HUES64 (cell line): ENCODE measurements around the gene SRR.
"Not testable (repeated sequence)": the region's sequence is repeated elsewhere in the genome, so short reads cannot be mapped to it uniquely, and the experiment has no call there.

Experiments
- H3K27ac ChIP-seq: 2 replicates; pipeline ENCODE4 v1.7.0; 2013; ENCODE audit warnings: low read depth, low read length, inconsistent platforms
- H3K27me3 ChIP-seq: 2 replicates; pipeline ENCODE4 v1.6.1; 2013; ENCODE audit warnings: mild to moderate bottlenecking, low read length; ENCODE audit not compliant: insufficient read depth
- H3K36me3 ChIP-seq: 2 replicates; pipeline ENCODE4 v1.6.1; 2013; ENCODE audit warnings: mild to moderate bottlenecking, low read length; ENCODE audit not compliant: insufficient read depth
- H3K4me1 ChIP-seq: 2 replicates; pipeline ENCODE4 v1.6.1; 2013; ENCODE audit warnings: mild to moderate bottlenecking, low read length, moderate library complexity; ENCODE audit not compliant: insufficient read depth
- H3K4me3 ChIP-seq: 2 replicates; pipeline ENCODE4 v1.5.1; 2013; ENCODE audit warnings: mild to moderate bottlenecking, low read length, moderate library complexity
- H3K9ac ChIP-seq: 2 replicates; pipeline ENCODE4 v1.6.1; 2013; ENCODE audit warnings: mild to moderate bottlenecking, low read depth, low read length
- H3K9me3 ChIP-seq: 2 replicates; pipeline ENCODE4 v1.6.1; 2013; ENCODE audit warnings: low read depth, low read length; ENCODE audit not compliant: insufficient read depth
- WGBS: fragments of 150-250, 120-280 bp; methylation state at CpG from one replicate; pipeline ENCODE4 v1.1.7; 2013; ENCODE audit warnings: missing lambda C conversion rate; 5-methylcytosine and 5-hydroxymethylcytosine counted together

The SRR gene

DNA sequence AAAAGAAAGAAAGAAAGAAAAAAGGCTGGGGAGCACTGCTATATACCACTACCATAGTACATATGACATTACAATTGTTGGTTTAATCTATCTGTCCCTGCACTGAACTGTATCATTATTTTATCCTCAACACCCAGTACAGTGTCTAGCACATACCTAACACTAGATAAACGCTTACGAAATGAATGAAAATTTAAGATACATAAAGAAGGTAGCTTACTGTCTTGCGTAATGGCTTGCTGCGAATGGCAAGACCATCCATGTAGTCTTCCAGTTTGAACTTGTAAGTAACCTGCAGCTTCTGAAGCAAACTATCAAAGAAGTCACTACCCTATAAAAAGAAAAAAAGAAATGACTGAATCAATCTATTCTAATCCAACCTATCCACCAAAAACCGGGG is 6.7 kb upstream of the SRR start:
- 98% methylated on average over 5 of the region's 5 CpGs for WGBS
- Histone ChIP-seq H3K36me3 (peaks cover 80% of the 10 kb centered on the region), H3K9ac (no peak overlapping the region), H3K27ac (no peak overlapping the region), H3K9me3 (no peaks in the 10 kb centered on the region), H3K4me1 (no peaks in the 10 kb centered on the region), H3K27me3 (no peaks in the 10 kb centered on the region), H3K4me3 (no peak overlapping the region)

DNA sequence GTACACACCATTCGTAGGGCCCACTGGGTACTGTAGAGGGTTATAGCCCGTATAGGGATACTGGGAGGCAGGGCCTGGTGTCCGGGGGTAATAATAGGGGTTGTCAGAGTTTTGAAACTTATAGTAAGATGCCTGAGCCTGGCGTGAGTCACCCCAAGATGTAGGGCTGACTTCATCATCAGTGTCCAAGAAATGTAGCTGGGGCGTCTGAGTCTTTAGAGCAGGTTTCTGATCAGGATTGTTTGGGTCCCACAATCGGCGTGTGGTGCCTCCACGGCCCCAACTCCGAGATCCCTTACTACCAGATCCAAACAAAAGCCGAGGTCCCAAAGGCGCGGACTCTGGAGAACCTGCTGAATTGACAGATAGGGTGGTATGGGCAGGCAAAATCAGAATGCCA is 4.6 kb upstream of the SRR start:
- no peak overlapping the region for H3K4me3 ChIP-seq
- H3K9me3 ChIP-seq: no peaks in the 10 kb centered on the region
- 95% methylated on average over 12 of the region's 12 CpGs for WGBS
- H3K27ac ChIP-seq: no peak overlapping the region
- H3K27me3 ChIP-seq: no peaks in the 10 kb centered on the region
- H3K4me1 ChIP-seq: peaks cover 4% of the 10 kb centered on the region; the same call in 1 of the 2 replicates
- peaks cover 60% of the 10 kb centered on the region for H3K36me3 ChIP-seq
- no peak overlapping the region for H3K9ac ChIP-seq

- 93% methylated on average over 22 of the region's 22 CpGs for WGBS
- no peaks in the 10 kb centered on the region for H3K9me3 ChIP-seq
- H3K36me3 ChIP-seq: peaks cover 54% of the 10 kb centered on the region
Observed at GRCh38 chr17:2299756-2300155, 4.0 kb upstream of the SRR start.

GRCh38 chr17:2302778-2303203 is 959 bp upstream of the SRR start:
- 4% methylated on average over 11 of the region's 12 CpGs for WGBS
- Histone ChIP-seq H3K9me3 (no peaks in the 10 kb centered on the region), H3K4me1 (peaks cover 4% of the 10 kb centered on the region; the same call in 1 of the 2 replicates), H3K27ac (peak overlapping the region; percentile 95), H3K4me3 (peak overlapping the region; percentile 85), H3K9ac (peak overlapping the region; percentile 91), H3K27me3 (no peaks in the 10 kb centered on the region), H3K36me3 (peaks cover 24% of the 10 kb centered on the region)

More at GRCh38 chr17:2299756-2300155, 4.0 kb upstream of the SRR start:
- Histone ChIP-seq H3K4me1 (peaks cover 4% of the 10 kb centered on the region; the same call in 1 of the 2 replicates), H3K27ac (no peak overlapping the region), H3K4me3 (no peak overlapping the region), H3K27me3 (no peaks in the 10 kb centered on the region), H3K9ac (no peak overlapping the region)

- Histone ChIP-seq H3K36me3 (peaks cover 6% of the 10 kb centered on the region), H3K27me3 (no peaks in the 10 kb centered on the region), H3K9ac (no peak overlapping the region), H3K4me3 (no peak overlapping the region), H3K4me1 (peaks cover 4% of the 10 kb centered on the region; the same call in 1 of the 2 replicates), H3K27ac (no peak overlapping the region), H3K9me3 (no peaks in the 10 kb centered on the region)
- 95% methylated on average over 4 of the region's 4 CpGs for WGBS
Observed at GRCh38 chr17:2304931-2305330, 1.2 kb downstream of the SRR start.

DNA sequence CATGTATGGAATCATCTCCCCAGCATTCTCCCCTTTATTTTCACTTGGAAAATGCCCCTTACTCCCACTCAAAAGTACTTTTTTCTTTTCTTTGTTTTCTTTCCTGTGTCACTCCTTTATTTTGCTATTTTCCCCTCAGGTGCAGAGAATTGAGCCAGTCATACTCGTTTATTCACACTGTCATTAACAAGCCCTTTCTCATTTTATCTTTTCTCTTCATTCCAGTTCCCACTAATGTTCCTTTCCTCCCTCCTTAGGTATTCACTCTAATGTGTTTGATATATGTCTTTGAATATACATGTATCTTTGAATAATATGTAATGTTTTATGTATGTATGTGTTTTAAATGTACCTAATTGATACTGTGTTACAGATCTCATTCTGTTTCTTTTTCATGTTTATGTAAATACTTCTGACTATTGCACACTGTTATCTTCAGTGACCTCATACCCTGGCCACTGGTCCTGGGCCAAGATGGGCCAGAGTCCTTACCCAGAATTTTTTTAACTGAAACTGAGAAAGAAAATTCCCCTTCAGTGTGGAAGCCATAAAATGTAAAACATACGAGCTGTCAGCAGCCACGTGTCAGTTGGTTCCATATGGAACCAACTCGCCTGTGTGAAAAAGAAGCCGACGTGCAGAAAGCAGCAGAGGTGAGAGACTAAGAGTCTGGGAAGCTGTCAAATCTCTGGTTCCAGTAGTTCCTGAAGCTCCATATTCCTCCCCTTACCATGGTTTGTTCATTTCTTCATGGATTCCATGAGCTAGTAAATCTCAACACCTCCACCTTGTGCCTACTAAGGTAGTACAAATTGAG is 5.8 kb downstream of the SRR start:
- Histone ChIP-seq H3K9me3 (no peaks in the 10 kb centered on the region), H3K27ac (no peak overlapping the region), H3K4me3 (no peak overlapping the region), H3K9ac (no peak overlapping the region), H3K27me3 (no peaks in the 10 kb centered on the region), H3K4me1 (no peaks in the 10 kb centered on the region), H3K36me3 (no peaks in the 10 kb centered on the region)
- WGBS: 85% methylated on average over 6 of the region's 6 CpGs

GRCh38 chr17:2312736-2313135 is 9.0 kb downstream of the SRR start:
- no peaks in the 10 kb centered on the region for H3K9me3 ChIP-seq
- 99% methylated on average over 5 of the region's 5 CpGs for WGBS
- no peak overlapping the region for H3K27ac ChIP-seq
- no peaks in the 10 kb centered on the region for H3K4me1 ChIP-seq
- H3K4me3 ChIP-seq: no peak overlapping the region
- H3K9ac ChIP-seq: no peak overlapping the region
- no peaks in the 10 kb centered on the region for H3K27me3 ChIP-seq
- H3K36me3 ChIP-seq: no peaks in the 10 kb centered on the region

DNA sequence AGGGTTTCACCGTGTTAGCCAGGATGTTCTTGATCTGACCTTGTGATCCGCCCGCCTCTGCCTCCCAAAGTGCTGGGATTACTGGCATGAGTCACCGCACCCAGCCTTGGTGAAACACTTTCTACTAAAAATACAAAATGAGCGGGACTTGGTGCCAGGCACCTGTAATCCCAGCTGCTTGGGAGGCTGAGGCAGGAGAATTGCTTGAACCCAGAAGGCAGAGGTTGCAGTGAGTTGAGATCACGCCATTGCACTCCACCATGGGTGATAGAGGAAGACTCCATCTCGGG is 13.1 kb downstream of the SRR start:
- not testable (repeated sequence) for H3K4me3 ChIP-seq, H3K27me3 ChIP-seq, H3K27ac ChIP-seq, H3K9ac ChIP-seq, H3K4me1 ChIP-seq, H3K36me3 ChIP-seq, H3K9me3 ChIP-seq
- WGBS: 88% methylated on average over 7 of the region's 7 CpGs

- H3K36me3 ChIP-seq: peaks cover 12% of the 10 kb centered on the region
- H3K9ac ChIP-seq: no peak overlapping the region
- no peaks in the 10 kb centered on the region for H3K27me3 ChIP-seq
- H3K4me3 ChIP-seq: no peak overlapping the region
- H3K4me1 ChIP-seq: no peaks in the 10 kb centered on the region
- H3K27ac ChIP-seq: no peak overlapping the region
- 93% methylated on average over 3 of the region's 3 CpGs for WGBS
- H3K9me3 ChIP-seq: no peaks in the 10 kb centered on the region
Observed at GRCh38 chr17:2317796-2318195, 14.0 kb downstream of the SRR start.

GRCh38 chr17:2319051-2319450 is 15.3 kb downstream of the SRR start:
- H3K27me3 ChIP-seq: no peaks in the 10 kb centered on the region
- H3K9me3 ChIP-seq: no peaks in the 10 kb centered on the region
- no peak overlapping the region for H3K27ac ChIP-seq
- peaks cover 24% of the 10 kb centered on the region for H3K36me3 ChIP-seq
- no peak overlapping the region for H3K4me3 ChIP-seq
- H3K4me1 ChIP-seq: no peaks in the 10 kb centered on the region
- H3K9ac ChIP-seq: no peak overlapping the region

DNA sequence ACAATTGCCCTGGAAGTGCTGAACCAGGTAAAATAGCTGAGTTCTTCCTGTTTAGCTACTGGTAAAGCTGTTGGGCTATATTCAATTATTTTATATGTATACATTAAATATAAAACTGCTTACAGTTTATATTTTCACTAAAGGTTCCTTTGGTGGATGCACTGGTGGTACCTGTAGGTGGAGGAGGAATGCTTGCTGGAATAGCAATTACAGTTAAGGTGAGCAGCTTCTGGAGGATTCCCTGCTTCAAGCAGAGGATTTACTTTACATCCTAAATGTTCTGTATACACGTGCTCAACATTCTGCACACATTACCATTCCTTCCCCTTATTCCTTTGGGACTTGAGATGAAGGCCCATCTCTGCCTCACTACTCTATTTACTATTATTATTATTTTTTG is 17.6 kb downstream of the SRR start:
- Histone ChIP-seq H3K27ac (no peak overlapping the region), H3K9me3 (no peaks in the 10 kb centered on the region), H3K4me3 (no peak overlapping the region), H3K9ac (no peak overlapping the region), H3K27me3 (no peaks in the 10 kb centered on the region), H3K4me1 (no peaks in the 10 kb centered on the region), H3K36me3 (peaks cover 48% of the 10 kb centered on the region)
- WGBS: 83% methylated on average over 1 of the region's 1 CpG
